Lung (tissue), 12 donors: ENCODE results near the gene PLCH1. TPM values are rescaled to one million over a fixed set of nuclear protein-coding genes. Genes with fewer than 3 reads are reported as not detected.
"Not testable (repeated sequence)": the region's sequence is repeated elsewhere in the genome, so short reads cannot be mapped to it uniquely, and the experiment has no call there.

ENCODE experiments used
- ATAC-seq: fragments of 200-7000 bp; cut with Tn5 transposase; one replicate; pipeline ENCODE4 v1.9.1; 2020; ENCODE audit warnings: moderate number of reproducible peaks; ENCODE audit not compliant: insufficient read depth, low FRiP score
- DNase-seq, 3 donors: peaks; one replicate each; pipeline ENCODE4 v3.0.0-alpha.2; 2013 to 2017
- H3K27ac ChIP-seq, 2 donors: one replicate each; pipeline ENCODE4 v1.5.1; 2013; ENCODE audit warnings: mild to moderate bottlenecking in 2 of 2, moderate library complexity in 2 of 2, control low read depth in 1 of 2, inconsistent platforms in 1 of 2, low read depth in 1 of 2, low read length in 1 of 2
- H3K27me3 ChIP-seq, 3 donors: one replicate each; pipeline ENCODE4 v1.5.1; 2013; ENCODE audit warnings: low read length in 2 of 3; ENCODE audit not compliant: control insufficient read depth in 3 of 3, insufficient read depth in 3 of 3
- H3K36me3 ChIP-seq, 4 donors: one replicate each; pipeline ENCODE4 v1.5.1; 2013; ENCODE audit warnings: low read length in 4 of 4, mild to moderate bottlenecking in 1 of 4, moderate library complexity in 1 of 4; ENCODE audit not compliant: control insufficient read depth in 4 of 4, insufficient read depth in 4 of 4
- H3K4me1 ChIP-seq, 5 donors: one replicate each; pipeline ENCODE4 v1.5.1; 2013; ENCODE audit warnings: low read length in 5 of 5, mild to moderate bottlenecking in 2 of 5, moderate library complexity in 1 of 5; ENCODE audit not compliant: control insufficient read depth in 5 of 5, insufficient read depth in 5 of 5
- H3K4me3 ChIP-seq: one replicate; pipeline ENCODE4 v1.5.1; 2013; ENCODE audit warnings: mild to moderate bottlenecking, control low read depth, moderate library complexity
- H3K9ac ChIP-seq, 2 donors: one replicate each; pipeline ENCODE4 v1.5.1; 2013; ENCODE audit warnings: low read length in 2 of 2, control low read depth in 1 of 2; ENCODE audit not compliant: insufficient read depth in 1 of 2
- H3K9me3 ChIP-seq, 4 donors: one replicate each; pipeline ENCODE4 v1.5.1; 2013; ENCODE audit warnings: low read length in 3 of 4, mild to moderate bottlenecking in 1 of 4, moderate library complexity in 1 of 4; ENCODE audit not compliant: control insufficient read depth in 4 of 4, insufficient read depth in 3 of 4
- CTCF ChIP-seq: IDR thresholded peaks from 2 replicates; pipeline ENCODE4 v1.5.1; 2012; ENCODE audit warnings: mild to moderate bottlenecking; ENCODE audit errors: control extremely low read depth, extremely low read depth
- WGBS, 2 donors: extraction: QIAGEN DNeasy Blood & Tissue Kit; methylation state at CpG; one replicate each; pipeline ENCODE4 v1.1.7; 2013; 5-methylcytosine and 5-hydroxymethylcytosine counted together
- polyA plus RNA-seq, 2 donors: library from polyadenylated mRNA; stranded (reverse); fragments of 200-250 nt; gene quantifications; one replicate each; pipeline ENCODE4 v1.2.1, GENCODE V29; 2013
- total RNA-seq, 2 donors: library from RNA; depleted of rRNA in 1 of 2; stranded (reverse); fragments of >200 nt in 1 of 2; gene quantifications; one replicate each; pipeline ENCODE4 v1.2.1, GENCODE V29; 2014 to 2021
- donor health status: control.
- donor health status: control.
- donor health status: Bipolar disorder and iron deficiency.
- donor health status: healthy.
- donor health status: DM: yes; HTN: yes; CAD: no.

PLCH1 gene
- total and polyA plus RNA-seq, 4 donors = 2.5 to 22.8 (median 9.1) TPM

GRCh38 chr3:155402656-155403055 lies 342.2 kb downstream of the PLCH1 start:
- peak in 1 of 3 donors; percentile 8 for DNase-seq
- ATAC-seq = no peak
- Histone ChIP-seq H3K36me3 (no peaks in the 10 kb centered on the region), H3K27me3 (no peaks in the 10 kb centered on the region), H3K4me1 (peaks cover 0 to 2% (median 0%) of the 10 kb centered on the region in 5 donors), H3K9ac (no peak overlapping the region), H3K4me3 (no peak overlapping the region), H3K27ac (no peak overlapping the region), H3K9me3 (no peaks in the 10 kb centered on the region)
- no peak for TF ChIP-seq CTCF

DNA sequence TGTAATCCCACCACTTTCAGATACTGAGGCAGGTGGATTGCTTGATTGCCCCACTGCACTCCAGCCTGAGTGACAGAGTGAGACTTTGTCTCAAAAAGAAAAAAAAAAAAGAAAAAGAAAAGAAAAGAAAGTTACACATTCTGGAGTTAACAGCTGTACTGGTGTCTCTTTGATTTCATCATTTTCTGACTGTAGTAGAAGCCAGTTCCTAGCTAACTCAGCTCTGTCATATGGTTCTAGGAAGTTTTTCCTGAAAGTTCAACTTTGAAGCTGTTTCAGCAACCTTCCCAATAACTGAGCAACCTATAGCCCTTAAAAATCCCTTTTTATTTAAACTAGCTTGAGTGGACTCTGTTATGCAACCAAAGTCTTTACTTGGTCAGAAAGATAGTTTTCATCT lies 346.8 kb downstream of the PLCH1 start:
- Histone ChIP-seq H3K4me1 (peaks cover 0 to 2% (median 0%) of the 10 kb centered on the region in 5 donors), H3K27me3 (no peaks in the 10 kb centered on the region), H3K9me3 (no peaks in the 10 kb centered on the region), H3K36me3 (no peaks in the 10 kb centered on the region), H3K27ac (no peak overlapping the region), H3K9ac (no peak overlapping the region), H3K4me3 (no peak overlapping the region)
- no peak for TF ChIP-seq CTCF
- ATAC-seq = no peak
- DNase-seq = no peak

DNA sequence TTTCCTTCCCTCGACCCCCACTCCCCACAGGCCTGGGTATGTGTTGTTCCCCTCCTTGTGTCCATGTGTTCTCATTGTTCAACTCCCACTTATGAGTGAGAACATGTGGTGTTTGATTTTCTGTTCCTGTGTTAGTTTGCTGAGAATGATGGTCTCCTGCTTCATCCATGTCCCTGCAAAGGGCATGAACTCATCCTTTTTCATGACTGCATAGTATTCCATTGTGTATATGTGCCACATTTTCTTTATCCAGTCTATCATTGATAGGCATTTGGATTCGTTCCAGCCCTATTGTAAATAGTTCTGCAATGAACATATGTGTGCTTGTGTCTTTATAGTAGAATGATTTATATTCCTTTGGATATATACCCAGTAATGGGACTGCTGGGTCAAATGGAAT lies 350.0 kb downstream of the PLCH1 start:
- H3K27me3 ChIP-seq, H3K4me1 ChIP-seq, ATAC-seq, H3K27ac ChIP-seq, H3K4me3 ChIP-seq, H3K36me3 ChIP-seq, H3K9me3 ChIP-seq, H3K9ac ChIP-seq, DNase-seq: not testable (repeated sequence)
- WGBS, 2 donors = 72 to 85% methylated on average over 2 of the region's 2 CpGs

- H3K9ac ChIP-seq = no peak overlapping the region
- DNase-seq (no peak), ATAC-seq (no peak)
- H3K4me3 ChIP-seq = no peak overlapping the region
- TF ChIP-seq CTCF = no peak
- no peaks in the 10 kb centered on the region for H3K9me3 ChIP-seq
- no peaks in the 10 kb centered on the region for H3K27me3 ChIP-seq
- peaks cover 0 to 4% (median 3%) of the 10 kb centered on the region in 5 donors for H3K4me1 ChIP-seq
- WGBS, 2 donors = 94 to 99% methylated on average over 1 of the region's 1 CpG
- no peaks in the 10 kb centered on the region for H3K36me3 ChIP-seq
- no peak overlapping the region for H3K27ac ChIP-seq
Measured at GRCh38 chr3:155394240-155394639, 350.6 kb downstream of the PLCH1 start.
